Stimulated activated CD4-positive, alpha-beta T cell treated with anti-CD3 and anti-CD28 coated beads, Interleukin-2, amount 100 ng/mL, for 24 hours (primary cell): Measurements from ENCODE around the gene TBC1D10A.
A peak's percentile ranks its signal among the peaks of the same experiment; 100 is the strongest.

ENCODE experiments used
- DNase-seq, 2 donors: peaks; one replicate each; pipeline ENCODE4 v3.0.0-alpha.2; 2020

The TBC1D10A gene

GRCh38 chr22:30297991-30298701, 28.6 kb downstream of the TBC1D10A start:
- no peak for DNase-seq

DNA sequence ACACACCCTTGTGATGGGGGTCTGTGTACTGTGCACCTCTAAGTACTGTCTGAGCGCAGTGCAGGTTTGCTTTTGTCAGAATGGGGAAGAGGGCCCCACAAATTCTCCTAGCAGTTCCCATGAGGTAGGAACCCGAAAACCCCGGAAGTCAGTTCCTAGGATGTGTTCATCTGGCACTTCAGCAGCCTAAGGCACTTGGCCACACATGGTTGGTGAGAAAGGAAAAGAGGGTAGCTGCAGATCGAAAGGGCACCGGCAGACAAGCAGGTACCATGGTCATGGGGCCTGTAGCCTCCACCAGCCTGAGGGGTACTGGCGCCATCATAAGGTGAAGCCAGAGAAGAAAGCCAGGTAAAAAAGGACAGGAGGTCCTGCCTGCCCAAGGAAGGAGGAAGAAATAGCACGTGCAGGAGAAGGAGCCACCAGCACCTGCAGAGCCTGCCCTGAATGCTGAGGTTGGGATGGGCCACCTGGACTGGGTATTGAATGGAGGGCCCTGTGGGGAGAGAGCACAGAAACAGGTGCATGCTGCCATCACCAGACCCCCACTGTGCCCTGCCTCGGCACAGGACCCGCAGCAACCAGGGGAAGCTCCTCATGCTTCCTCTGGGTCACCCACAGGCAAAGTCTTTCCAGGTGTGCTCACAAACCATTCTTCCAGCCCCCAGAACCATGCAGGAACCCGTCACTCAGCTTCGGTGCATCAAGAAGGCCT, 29.3 kb downstream of the TBC1D10A start:
- no peak for DNase-seq

DNA sequence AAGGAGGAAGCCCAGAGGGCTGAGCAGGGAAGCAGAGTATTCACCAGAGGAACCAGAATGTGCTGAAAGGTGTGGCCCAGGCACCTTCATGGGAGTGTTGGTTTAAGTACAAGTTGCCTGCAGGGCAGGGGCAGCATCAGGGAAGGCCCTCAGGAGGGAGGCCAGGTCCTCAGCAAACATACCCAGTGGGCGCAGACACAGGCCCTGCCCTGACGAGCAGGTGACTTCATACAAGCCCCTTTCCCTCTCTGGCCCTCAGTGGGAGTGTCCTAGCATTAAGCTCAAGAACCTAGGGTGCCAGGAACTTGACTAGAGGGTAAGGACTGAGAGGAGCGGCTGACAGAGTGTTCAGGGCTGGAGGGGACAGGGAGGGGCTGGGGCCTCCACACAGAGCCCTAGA, 29.9 kb downstream of the TBC1D10A start:
- DNase-seq, result no peak

GRCh38 chr22:30296324-30296723, 30.4 kb downstream of the TBC1D10A start:
- DNase-seq, result no peak

DNA sequence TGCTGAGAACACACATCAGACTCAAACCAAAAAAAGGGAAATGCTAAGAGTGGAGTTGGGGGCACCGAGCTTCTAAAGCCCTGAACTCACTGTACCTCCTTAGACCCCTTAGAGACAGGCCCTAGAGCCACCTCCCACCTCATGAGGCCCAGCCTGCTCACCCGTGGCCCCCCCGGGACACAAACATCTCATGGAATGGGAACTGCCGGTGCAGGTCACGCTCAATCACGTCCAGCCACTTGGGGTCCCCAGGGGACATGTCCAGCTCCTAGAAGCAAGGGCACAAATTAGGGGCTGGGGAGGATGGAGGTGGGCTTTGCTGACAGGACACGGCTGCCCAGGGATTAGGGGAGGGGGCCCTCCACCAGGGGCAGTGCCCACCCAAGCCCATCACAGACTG, 31.2 kb downstream of the TBC1D10A start:
- DNase-seq, result no peak

DNA sequence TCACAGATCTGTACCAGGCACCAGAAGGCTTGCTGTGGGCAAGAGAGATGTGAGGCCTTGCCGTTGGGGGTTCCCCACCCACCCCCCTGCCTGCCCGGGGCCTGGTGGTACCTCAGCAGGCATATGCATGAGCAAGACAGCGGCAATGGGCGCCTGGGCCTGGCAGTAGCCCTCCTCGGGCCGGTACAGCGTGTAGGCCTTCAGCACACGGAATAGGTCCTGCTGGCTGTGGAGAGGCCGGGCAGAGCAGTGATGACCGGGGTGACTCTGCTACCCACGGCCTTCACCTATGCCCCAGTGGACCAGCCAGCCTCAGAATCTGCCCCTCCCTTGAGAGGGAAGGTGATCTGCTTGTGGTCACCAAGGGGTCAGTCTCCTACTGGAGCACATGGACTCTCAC, 31.9 kb downstream of the TBC1D10A start:
- no peak for DNase-seq

- DNase-seq, result no peak
These were observed 32.7 kb downstream of the TBC1D10A start for GRCh38 chr22:30294066-30294465.

- no peak for DNase-seq
These were observed 33.7 kb downstream of the TBC1D10A start for GRCh38 chr22:30293026-30293425.

- DNase-seq, result no peak
These were observed 34.4 kb downstream of the TBC1D10A start for GRCh38 chr22:30292069-30292970.

DNA sequence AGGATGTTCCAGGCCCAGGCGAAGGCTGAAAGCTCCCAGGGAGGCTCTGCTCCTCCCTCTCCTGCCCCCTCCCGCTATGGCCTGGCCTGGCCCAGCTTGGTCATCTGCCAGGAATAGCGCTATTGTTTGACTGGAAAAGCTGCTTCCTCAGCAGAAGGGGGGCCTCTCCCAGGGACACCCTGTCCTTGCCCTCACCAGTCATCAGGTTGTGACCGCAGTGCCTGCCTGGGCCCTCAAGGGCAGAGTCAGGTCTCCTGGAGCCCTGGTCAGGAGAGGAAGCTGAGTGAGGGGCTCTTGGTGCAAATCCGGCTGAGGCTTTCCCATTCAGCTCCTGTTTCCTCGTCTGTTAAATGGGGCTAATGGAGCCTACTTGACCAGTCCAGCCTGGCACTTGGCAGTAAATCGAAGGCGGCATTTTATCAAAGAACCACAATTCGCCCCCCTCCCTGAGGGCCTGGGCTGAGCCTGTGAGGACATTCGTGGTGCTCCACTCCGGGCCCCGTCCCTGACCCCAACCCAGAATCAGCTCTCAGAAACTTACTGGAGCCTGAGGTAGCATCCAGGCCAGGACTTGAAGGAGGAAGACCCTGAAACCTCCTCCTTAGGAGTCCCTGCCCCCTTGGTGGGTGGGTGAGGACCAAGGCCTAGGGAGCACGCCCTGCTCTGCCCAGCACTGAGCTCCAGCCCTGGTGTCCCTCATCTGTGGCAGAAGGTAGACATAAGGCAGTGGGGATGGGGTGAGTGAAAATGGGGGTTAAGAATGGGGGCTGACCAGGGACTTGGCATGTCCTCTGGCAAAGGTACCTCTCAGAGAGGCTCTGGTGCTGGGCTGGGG, 35.5 kb downstream of the TBC1D10A start:
- no peak for DNase-seq

DNA sequence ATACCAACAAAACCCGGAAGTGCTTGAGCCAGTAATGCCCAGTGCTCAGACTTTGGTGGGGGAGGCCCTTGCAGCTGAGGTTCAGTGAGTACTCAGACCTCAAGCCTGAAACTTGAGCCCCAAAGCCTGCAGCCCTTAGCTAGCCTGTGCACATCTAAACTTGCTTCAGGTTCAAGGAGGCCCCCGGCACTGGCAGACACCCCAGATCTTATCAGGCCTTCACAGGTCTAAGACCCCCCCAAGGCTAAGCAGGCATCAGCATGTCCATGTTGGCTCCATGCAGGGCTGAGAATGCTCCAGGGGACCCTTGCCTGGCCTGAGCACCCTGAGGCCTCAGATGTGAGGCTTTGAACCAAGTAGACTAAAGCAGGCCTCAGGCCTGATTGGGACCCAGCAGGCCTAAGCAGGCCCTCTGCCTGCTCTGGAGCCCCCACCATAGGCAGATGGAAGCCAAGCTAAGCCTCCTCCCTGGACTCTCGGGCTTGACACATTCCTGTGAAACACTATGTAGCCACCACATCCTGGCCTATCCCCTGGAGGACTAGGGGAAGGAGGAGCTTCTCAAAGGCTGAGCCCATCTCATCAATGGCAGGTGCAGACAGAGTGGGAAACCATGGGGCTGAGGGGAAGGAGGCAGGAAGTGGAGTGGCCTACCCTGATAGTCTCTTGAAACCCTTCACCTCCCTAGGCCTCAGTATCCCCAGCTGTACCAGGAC, 36.2 kb downstream of the TBC1D10A start:
- DNase-seq, result no peak

DNA sequence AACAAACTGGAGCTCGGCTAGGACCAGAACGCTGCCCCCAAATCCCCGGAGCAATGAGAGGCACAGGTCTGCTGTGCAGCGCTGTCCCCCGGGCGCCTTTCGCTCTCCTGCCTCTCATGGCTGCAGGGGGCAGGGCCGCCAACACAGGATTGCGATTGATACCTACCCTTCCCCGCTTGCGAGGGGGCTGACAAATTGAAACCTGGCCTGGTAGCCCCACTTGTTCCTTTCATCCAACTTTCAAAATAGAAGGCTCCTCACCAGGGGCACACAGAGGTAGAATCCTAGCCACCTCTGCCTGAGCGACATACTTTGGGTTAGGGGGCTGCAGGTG, 36.8 kb downstream of the TBC1D10A start:
- DNase-seq, result no peak

- DNase-seq, result peak; percentile 93 to 96
These were observed 37.4 kb downstream of the TBC1D10A start, which contains the start of gene CASTOR1 for GRCh38 chr22:30289141-30289979. TSS of gene CASTOR1 (minus strand) at chr22:30289505. CDS start at chr22:30289497, 8 bp downstream.

DNA sequence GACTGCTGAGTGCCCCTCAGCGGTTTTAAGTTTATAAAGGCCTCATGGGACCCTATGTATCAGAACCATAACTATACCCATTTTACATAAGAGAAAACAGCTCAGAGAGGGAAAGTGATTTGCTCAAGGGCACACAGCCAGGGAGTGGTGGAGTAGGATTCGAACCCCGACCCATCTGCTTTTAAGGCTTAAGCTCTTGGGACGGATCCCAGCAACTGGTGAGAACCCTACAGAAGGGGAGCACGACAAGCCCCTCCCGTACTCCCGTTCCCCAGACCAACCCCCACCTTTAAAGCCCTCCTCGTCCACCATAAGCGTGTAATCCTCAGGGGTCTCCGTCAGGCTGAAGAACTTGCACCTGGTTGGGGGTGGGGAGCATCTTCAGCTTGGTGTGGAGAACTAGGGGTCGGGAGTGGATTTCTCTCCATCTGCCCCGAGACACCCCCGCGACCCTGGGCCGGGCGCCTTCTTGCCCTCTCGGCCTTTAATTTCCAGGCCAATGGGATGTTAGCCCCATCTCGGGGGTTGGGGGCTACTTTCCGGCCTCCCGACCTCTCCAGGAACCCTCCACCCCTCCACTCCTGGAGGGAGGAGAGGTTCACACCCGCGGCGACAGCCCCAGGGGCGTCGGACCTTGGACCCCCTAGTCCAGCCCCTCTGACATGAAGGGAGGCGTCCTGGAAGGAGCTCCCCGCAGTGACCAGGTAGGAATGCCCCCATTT, 38.2 kb downstream of the TBC1D10A start:
- no peak for DNase-seq

- peak; percentile 93 for DNase-seq
These were observed 38.9 kb downstream of the TBC1D10A start for GRCh38 chr22:30287648-30288418.

- peak; percentile 93 to 94 for DNase-seq
These were observed 39.7 kb downstream of the TBC1D10A start for GRCh38 chr22:30286813-30287647.

DNA sequence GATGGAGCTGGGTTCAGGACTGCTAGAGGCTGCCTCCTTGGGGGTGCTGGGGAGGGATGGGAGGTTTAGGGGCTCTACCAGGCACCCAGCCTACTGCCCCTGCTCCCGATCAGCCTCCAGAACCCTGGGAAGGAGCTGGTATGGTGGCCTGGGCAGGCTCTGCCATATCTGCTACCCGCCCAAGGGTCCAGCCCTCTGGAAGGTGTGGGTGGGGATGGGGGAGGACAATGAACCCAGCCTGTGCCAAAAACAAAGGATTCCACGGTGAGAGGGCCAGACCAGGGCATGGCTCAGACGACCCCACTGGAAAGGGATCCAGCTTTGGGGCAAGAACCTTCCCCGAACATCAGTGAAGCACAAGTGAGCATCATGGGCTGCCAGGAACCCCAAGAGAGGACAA, 40.4 kb downstream of the TBC1D10A start:
- DNase-seq, result no peak

DNA sequence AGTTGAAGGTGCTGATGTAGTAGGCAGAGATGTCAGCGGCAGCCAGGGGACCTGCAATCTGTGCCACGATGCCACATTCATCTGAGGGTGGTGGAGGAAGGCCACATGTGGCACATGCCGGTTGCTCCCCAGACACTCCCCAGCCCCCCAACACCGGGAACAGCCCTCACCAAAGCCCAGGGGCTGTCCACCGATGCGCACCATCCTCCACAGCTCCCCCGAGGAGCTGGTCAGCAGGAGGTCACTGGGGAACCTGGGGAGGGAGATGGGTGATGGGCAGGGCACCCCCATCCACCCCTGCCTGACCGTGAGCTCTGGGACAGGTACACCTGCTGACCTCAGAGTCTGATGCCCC, 40.9 kb downstream of the TBC1D10A start:
- no peak for DNase-seq
